ENCODE data around the gene RPF1. TPM values are rescaled to one million over a fixed set of nuclear protein-coding genes. Genes with fewer than 3 reads are reported as not detected.

RPF1 gene
- total RNA-seq, 2 donors from 2014 or later, result 38.4 TPM

DNA sequence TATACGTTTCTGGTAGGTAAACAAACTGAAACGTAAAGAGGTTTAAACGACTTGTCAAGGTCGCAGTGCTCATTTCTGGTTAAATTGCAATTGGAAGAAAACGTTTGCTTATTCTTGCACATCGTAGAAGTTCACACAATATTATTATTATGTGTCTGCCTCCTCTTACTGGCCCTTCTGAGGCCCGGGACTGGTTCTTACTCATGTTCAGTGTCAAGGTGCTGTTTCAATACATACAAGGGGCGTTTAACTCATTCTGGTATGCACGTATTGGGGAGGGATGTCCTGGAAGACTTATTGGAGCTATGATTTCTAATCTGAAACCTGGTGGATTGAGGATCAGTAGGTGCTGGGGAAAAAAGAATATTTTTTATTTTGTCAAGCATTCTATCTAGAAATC lies 932 bp downstream of the RPF1 start:
- intact Hi-C loops (cut with DNase I), result loop anchor here (2.0 to 10.0 kb wide), 2 partner anchors 93 to 125 kb away; no protein-coding TSS in a partner anchor
- TF ChIP-seq, protein P1, sequence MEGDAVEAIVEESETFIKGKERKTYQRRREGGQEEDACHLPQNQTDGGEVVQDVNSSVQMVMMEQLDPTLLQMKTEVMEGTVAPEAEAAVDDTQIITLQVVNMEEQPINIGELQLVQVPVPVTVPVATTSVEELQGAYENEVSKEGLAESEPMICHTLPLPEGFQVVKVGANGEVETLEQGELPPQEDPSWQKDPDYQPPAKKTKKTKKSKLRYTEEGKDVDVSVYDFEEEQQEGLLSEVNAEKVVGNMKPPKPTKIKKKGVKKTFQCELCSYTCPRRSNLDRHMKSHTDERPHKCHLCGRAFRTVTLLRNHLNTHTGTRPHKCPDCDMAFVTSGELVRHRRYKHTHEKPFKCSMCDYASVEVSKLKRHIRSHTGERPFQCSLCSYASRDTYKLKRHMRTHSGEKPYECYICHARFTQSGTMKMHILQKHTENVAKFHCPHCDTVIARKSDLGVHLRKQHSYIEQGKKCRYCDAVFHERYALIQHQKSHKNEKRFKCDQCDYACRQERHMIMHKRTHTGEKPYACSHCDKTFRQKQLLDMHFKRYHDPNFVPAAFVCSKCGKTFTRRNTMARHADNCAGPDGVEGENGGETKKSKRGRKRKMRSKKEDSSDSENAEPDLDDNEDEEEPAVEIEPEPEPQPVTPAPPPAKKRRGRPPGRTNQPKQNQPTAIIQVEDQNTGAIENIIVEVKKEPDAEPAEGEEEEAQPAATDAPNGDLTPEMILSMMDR (IDR thresholded peaks at IDR 0.05), result no peak
- TF ChIP-seq POLR2AphosphoS5 (IDR thresholded peaks at IDR 0.05) (no peak), POLR2A (IDR thresholded peaks at IDR 0.05) (no peak)

DNA sequence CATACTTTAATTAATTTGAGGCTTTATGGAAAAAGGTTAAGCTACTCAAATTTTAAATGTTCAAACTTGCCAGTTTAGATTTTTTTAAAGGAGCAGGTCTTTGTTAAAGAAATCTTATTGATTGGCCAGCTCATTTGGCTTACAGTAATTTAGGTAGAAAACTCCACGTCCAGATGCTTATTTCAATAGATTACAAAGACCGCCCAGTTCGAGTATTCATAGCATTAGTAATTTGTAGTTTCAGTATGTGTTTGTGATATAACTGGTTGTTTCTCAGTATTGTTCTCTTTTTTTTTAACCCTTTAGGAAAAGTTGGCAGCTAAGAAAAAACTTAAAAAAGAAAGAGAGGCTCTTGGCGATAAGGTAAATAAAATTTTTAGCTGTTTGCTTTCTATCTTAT lies 1.6 kb downstream of the RPF1 start:
- H3K27ac ChIP-seq, result no peak overlapping the region
- peaks cover 2% of the 10 kb centered on the region for H3K27me3 ChIP-seq (replicated peaks; ENCODE audit: insufficient read depth)
- peaks cover 0 to 5% of the 10 kb centered on the region in 2 donors for H3K36me3 ChIP-seq
- H3K4me1 ChIP-seq (replicated peaks), result peaks cover 3% of the 10 kb centered on the region
- H3K9me3 ChIP-seq, result no peaks in the 10 kb centered on the region
- WGBS, result 84% methylated on average over 4 of the region's 4 CpGs
- TF ChIP-seq POLR2A (IDR thresholded peaks at IDR 0.05), result no peak
- no peak for TF ChIP-seq POLR2AphosphoS5 (IDR thresholded peaks at IDR 0.05)
- TF ChIP-seq, protein P1 (IDR thresholded peaks at IDR 0.05), result no peak
- peak overlapping the region in 1 of 2 donors; percentile 65 for H3K4me3 ChIP-seq
- intact Hi-C loops (cut with DNase I), result no loop called here
- DNase-seq (ENCODE audit: low spot score), result no peak

More for the DNA sequence above, 932 bp downstream of the RPF1 start:
- no peak for DNase-seq (ENCODE audit: low spot score)
- WGBS, result 5% methylated on average over 9 of the region's 9 CpGs
- peak overlapping the region; percentile 81 to 87 for H3K27ac ChIP-seq
- peaks cover 0 to 5% of the 10 kb centered on the region in 2 donors for H3K36me3 ChIP-seq
- peaks cover 3% of the 10 kb centered on the region for H3K27me3 ChIP-seq (replicated peaks; ENCODE audit: insufficient read depth)
- H3K4me1 ChIP-seq (replicated peaks), result peaks cover 3% of the 10 kb centered on the region
- peak overlapping the region; percentile 65 to 76 for H3K4me3 ChIP-seq
- no peaks in the 10 kb centered on the region for H3K9me3 ChIP-seq

DNA sequence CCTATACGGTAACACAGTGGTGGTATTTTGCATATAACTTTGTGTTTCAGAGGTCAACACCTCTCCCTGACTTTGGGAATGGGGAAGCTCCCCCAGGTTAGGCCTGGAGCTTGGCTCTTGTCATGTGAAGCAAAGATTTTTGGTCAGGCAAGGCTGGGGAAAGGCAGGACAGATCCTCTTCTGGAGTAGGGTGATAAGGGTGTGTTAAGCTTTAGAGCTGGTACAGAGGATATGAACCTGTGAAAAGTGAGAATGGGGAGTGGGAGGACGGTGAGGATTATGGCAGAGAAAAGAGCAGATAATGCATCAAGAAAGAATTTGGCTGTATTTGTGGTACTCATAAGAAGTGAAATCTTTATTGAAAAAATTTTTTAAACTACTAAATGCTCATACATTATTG lies 2.3 kb downstream of the RPF1 start:
- no peak overlapping the region for H3K4me3 ChIP-seq
- 87% methylated on average over 2 of the region's 2 CpGs for WGBS
- H3K9me3 ChIP-seq, result no peaks in the 10 kb centered on the region
- H3K36me3 ChIP-seq, result peaks cover 0 to 5% of the 10 kb centered on the region in 2 donors
- DNase-seq (ENCODE audit: low spot score), result no peak
- peaks cover 3% of the 10 kb centered on the region for H3K4me1 ChIP-seq (replicated peaks)
- intact Hi-C loops (cut with DNase I), result no loop called here
- H3K27ac ChIP-seq, result no peak overlapping the region
- TF ChIP-seq POLR2A (IDR thresholded peaks at IDR 0.05), result no peak
- no peak for TF ChIP-seq POLR2AphosphoS5 (IDR thresholded peaks at IDR 0.05)
- TF ChIP-seq, protein P1 (IDR thresholded peaks at IDR 0.05), result no peak
- H3K27me3 ChIP-seq (replicated peaks; ENCODE audit: insufficient read depth), result no peaks in the 10 kb centered on the region

DNA sequence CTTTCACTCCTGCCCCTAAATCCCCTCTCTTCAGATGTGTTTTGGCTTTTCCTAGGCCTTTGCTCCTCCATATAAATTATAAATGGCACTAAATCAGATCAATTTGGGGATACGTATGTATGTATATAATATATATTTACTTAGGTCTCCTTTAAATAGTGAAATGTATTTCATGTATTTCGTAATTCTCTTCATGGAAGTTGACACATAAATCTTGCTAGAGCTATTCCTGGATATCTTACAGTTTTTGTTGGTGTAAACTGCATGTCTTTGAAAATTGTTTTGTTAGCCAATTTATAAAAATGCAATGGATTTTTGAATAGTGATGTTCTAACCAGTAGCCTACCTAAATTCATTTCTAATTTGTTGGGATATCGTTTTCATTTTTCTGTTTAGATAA lies 9.0 kb downstream of the RPF1 start:
- no peaks in the 10 kb centered on the region for H3K27me3 ChIP-seq (replicated peaks; ENCODE audit: insufficient read depth)
- no peaks in the 10 kb centered on the region for H3K9me3 ChIP-seq
- TF ChIP-seq POLR2AphosphoS5 (IDR thresholded peaks at IDR 0.05) (no peak), POLR2A (IDR thresholded peaks at IDR 0.05) (no peak)
- TF ChIP-seq, protein P1 (IDR thresholded peaks at IDR 0.05), result no peak
- no peak for DNase-seq (ENCODE audit: low spot score)
- no peaks in the 10 kb centered on the region for H3K4me1 ChIP-seq (replicated peaks)
- no peak overlapping the region for H3K4me3 ChIP-seq
- intact Hi-C loops (cut with DNase I), result no loop called here
- peaks cover 0 to 5% of the 10 kb centered on the region in 2 donors for H3K36me3 ChIP-seq
- no peak overlapping the region for H3K27ac ChIP-seq
- WGBS, result 72% methylated on average over 3 of the region's 3 CpGs

DNA sequence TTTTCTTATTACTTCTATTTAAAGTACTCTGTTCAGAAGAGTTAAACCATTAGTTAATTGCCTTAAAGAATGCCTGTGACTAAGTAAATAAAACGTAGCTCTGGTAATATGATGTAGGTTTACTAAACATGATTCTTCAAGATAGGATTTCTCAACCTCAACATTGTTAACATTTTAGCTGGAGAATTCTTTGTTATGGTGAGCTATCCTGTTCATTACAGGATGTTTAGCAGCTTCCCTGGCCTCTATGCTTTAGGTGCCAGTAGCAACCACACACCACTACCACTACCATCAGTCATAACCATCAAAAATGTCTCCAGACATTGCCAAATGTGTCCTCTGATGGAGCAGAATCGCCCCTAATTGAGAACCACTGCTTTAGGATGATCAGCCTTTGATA lies 10.7 kb downstream of the RPF1 start:
- intact Hi-C loops (cut with DNase I), result no loop called here
- 90% methylated on average over 2 of the region's 2 CpGs for WGBS
- DNase-seq (ENCODE audit: low spot score), result no peak
- H3K9me3 ChIP-seq, result no peaks in the 10 kb centered on the region
- H3K36me3 ChIP-seq, result no peaks in the 10 kb centered on the region
- no peaks in the 10 kb centered on the region for H3K27me3 ChIP-seq (replicated peaks; ENCODE audit: insufficient read depth)
- TF ChIP-seq, protein P1 (IDR thresholded peaks at IDR 0.05), result no peak
- TF ChIP-seq POLR2A (IDR thresholded peaks at IDR 0.05) (no peak), POLR2AphosphoS5 (IDR thresholded peaks at IDR 0.05) (no peak)
- H3K27ac ChIP-seq, result no peak overlapping the region
- no peaks in the 10 kb centered on the region for H3K4me1 ChIP-seq (replicated peaks)
- H3K4me3 ChIP-seq, result no peak overlapping the region
